OCI-M1 (cell line): ENCODE data around the gene CDC42EP1.
"Not testable (repeated sequence)": the region's sequence is repeated elsewhere in the genome, so short reads cannot be mapped to it uniquely, and the experiment has no call there.

Experiments
- DNase-seq: peaks from one replicate; lab custom pipeline; 2025; lab: John Stamatoyannopoulos, UW

Gene CDC42EP1

DNA sequence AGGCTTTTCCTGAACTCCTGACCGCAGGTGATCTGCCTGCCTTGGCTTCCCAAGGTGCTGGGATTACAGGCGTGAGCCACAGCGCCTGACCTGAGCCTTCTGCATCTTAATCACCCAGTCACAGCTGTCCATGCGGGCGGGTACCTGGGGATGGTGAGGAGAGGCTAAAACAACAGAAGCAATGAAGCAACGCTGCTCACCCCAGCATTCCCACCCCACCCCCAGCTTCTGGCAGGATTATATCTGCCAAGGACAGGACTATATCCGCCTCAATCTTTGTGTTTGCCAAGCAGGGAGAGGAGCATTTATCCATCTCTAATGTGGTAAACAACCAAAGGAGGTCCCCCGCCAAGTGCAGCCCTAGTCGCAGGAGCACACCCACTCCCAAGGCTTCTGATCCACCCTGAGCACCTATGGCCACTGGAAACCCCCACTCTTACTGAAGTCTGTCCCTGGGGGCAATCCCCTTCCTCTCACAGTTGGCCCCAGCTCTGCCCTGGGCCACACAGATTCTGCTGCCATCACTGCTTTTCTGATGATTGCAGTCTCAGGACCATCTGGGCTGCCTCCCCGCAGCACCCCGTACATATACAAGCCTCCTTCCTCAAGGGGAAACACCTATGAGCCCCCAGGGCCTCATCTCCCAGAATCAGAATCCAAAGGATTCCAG is 28.4 kb downstream of the CDC42EP1 start:
- no peak for DNase-seq

DNA sequence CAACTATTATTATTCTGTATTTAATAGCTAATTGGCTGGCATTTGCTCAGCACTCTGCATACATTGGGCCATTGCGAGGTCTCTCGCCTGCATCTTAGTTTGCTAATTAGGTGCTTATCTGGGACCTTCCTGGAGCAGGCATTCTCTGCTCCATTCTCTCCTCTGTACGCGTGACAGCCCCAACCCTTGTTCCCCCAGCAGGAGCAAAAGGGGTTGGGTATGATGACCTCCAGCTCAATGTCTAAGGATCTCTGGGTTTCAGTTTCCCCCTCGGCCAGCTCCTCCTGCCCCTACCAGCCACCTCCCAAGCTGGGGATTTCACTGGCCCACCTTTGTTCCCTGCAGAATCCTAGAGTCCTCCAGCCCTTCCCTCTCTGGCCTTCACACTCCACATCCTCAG is 29.4 kb downstream of the CDC42EP1 start:
- no peak for DNase-seq

DNA sequence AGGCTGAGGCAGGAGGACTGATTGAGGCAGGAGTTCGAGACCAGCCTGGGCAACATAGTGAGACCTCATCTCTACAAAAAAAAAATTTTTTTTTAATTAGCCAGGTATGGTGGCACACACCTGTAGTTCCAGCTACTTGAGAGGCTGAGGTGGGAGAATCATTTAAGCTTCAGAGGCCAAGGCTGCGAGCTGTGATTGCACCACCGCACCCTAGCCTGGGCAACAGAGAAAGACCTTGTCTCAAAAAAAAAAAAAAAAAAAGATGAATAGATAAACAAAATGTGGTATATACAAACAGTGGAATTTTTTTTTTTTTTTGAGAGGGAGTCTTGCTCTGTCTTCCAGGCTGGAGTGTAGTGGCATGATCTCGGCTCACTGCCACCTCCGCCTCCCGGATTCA is 30.8 kb downstream of the CDC42EP1 start:
- not testable (repeated sequence) for DNase-seq

DNA sequence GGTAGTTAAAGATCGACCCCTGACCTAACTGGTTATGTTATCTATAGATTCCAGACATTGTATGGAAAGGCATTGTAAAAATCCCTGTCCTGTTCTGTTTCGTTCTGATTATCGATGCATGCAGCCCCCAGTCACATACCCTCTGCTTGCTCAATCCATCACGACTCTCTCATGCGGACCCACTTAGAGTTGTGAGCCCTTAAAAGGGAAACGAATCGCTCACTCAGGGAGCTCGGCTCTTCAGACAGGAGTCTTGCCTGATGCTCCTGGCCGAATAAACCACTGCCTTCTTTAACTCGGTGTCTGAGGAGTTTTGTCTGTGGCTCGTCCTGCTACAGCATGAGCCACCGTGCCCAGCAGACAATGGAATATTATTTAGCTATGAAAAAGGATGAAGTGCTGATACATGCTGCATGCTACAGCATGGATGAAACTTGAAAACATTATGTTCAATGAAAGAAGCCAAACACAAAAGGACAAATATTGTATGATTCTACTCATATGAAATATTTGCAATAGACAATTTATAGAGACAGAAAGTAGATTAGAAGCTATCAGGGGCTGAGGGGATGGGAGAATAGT is 31.6 kb downstream of the CDC42EP1 start:
- DNase-seq, result no peak

DNA sequence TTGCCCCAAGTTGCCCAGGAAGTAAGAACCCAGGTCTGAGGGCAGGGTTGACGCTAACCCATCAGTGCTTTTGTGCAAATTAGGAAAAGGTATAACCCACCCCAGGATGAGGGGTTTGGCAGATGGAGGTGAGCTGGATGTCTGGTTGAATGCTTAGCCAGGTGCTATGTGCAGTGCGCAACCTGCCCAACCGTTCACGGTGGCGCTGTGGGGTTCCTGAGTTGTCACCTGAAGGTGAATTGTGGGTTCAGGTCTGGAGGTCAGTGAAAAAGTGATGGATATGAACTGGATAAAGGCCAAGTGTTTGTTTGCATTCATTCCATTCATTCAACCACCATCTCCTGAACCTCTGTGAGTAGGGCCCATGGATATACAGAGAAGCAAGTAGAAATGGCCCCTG is 34.0 kb downstream of the CDC42EP1 start:
- no peak for DNase-seq

DNA sequence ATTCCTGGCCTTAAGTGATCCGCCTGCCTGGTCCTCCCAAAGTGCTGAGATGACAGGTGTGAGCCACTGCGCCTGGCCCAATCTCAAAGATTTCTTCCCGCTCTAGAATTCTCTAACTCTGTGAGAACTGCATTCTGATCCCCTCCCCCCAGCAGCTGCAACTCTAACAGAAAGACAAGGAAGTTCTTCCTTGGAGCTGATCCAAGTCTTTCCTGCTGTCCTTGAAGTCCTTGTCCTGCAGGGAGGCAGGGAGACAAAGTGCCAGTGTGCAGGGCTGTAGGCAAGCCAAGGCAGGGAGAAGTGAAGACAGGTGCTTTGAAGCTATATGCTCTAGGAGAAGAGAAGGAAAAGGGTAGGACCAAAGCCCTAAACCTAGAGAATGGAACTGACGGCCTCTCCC is 38.9 kb downstream of the CDC42EP1 start:
- no peak for DNase-seq

DNA sequence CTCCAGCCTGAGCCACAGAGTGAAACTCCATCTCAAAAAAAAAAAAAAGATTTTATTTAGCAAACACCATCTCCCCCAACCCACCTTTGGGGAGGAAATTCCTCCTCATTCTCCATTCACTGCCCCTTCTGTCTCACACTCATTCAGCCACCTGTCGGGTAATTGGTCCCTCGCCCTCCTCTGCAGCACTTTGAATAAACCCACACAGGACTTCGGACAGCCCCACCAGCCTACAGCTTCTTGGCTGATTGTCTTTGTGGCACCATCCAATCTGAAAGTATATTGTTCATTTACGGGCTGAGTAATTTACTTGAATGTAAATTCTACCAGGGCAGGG is 40.9 kb downstream of the CDC42EP1 start:
- no peak for DNase-seq

DNA sequence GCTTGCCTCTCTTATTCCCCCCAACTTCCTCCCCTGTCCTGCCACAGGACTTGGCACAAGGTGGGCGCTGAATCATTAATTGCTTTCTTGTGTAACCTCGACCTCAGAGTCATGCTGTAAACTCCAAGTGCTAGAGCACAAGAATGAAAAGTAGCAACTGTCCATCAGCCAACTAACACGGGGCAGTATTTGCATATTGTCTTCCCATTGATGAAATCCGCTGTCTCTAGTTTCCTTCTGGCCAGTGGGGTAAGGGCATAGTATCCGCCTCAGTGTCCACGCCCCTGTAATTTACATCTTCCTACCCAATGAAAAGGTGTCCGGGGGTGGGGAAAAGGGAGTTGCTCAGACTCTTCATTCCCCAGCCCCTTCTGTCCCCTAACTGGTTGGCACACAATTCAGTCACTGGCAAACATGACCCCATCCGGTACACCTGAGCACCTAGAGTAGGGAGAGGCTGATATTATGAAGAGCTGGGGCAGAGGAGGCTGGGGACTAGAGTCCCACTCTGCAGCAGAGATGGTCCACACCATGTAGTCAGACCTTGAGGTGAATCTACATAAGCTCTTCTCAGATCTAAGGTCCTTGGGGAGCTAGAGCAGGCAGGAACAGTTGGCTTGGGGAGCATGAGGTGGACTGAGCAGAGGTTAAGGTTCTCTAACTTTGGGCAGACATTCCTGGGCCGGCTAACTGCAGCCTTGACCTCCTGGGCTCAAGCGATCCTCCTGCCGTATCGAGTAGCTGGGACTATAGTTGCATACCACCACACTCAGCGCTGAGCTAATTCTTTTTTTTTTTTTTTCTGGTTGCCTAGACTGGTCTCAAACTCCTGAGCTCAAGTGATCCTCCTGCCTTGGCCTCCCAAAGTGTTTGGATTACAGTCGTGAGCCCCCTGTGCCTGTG is 41.5 kb downstream of the CDC42EP1 start:
- DNase-seq, result peak; percentile 89

DNA sequence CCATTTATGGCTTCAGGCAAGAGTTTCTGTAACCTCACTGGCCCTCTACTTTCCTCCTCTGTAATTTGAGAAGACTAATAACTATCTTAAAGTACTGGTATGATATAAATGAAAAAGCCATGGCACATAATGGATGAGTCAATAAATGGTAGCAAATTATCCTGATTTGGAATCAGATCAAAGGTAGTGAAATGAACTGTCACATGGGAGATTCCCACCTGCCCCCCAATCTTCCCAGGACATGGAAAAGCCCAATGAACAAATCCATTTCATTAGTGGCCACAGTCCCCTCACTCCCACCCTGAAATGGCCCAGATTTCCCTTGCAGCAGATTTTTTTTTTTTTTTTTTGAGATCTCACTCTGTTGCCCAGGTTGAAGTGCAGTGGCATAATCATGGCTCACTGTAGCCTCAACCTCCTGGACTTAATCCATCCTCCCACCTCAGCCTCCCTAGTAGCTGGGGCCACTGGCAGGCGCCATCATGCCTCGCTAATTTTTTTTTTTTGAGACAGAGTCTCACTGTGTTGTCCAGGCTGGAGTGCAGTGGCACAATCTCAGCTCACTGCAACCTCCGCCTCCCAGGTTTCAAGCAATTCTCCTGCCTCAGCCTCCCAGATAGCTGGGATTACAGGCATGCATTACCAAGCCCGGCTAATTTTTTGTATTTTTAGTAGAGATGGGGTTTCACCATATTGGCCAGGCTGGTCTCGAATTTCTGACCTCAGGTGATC is 42.4 kb downstream of the CDC42EP1 start:
- not testable (repeated sequence) for DNase-seq

DNA sequence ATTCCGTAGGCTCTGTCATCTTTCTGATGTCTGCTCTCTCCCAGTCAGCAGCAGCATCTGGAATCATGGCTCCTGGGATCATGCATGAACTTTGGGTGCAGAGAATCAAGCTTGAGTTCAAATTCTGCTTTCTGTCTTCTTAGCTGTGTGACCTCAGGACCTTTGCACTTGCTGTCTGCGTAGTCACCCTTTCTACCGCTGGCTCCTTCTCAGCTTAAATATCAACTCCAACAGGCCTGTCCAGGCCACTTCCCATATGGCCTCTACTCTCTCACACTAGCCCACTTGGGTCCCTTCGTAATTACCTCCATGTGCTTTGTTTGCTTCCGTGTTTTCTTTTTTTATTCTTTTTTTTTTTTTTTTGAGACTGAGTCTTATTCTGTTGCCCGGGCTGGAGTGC is 43.8 kb downstream of the CDC42EP1 start:
- no peak for DNase-seq

DNA sequence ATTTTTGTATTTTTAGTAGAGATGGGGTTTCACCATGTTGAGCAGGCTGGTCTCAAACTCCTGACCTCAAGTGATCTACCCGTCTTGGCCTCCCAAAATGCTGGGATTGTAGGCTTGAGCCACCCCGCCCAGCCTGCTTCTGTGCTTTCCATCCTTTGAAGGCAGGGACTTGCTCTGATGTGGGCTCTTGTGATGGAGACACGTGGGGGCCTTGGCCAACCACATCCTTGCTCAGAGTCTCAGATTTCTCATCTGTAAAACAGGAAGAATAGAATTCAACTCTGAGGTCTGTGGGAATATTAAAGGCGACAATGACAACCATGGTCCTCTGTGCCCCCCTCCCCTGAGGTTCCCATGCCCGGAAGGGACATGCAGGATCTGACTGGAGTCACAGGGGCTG is 44.6 kb downstream of the CDC42EP1 start:
- DNase-seq, result peak; percentile 28

DNA sequence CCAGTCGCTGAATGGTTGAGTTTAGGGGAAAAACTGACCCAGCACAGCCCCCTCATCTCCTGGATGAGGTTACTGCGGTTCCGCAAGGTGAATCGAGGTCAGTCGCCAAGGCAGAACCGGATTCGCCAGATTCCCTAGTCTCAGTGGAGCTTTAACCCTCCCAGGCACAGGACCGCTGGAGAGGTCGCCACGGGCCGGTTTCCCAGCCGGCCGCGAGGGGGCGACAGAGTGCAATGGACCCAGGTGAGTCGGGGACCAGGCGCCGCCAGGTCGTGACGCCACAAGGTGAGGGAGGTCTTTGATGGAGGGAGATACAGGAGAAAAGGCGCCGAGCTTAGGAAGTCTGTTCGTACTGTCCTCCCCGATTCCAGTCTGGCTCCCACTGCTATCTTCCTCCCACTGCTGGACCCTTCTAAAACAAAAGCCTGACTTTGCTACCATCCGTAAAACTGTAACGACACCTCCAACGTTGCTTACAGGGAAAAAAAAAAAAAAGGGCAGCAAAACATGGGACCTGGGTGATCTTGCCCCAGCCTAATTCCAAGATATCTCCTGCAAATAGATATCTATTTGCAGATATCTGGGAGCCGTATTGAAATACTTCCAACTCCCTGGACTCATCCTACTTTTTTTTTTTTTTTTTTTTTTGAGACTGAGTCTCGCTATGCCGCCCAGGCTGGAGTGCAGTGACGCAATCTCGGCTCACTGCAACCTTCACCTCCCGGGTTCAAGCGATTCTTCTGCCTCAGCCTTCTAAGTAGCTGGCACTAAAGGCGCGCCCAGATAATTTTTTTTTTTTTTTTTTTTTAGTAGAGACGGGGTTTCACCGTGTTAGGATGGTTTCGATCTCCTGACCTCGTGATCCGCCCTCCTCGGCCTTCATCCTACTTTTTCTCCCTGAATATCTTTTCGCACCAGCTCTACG is 47.0 kb downstream of the CDC42EP1 start:
- DNase-seq, result peak; percentile 89

DNA sequence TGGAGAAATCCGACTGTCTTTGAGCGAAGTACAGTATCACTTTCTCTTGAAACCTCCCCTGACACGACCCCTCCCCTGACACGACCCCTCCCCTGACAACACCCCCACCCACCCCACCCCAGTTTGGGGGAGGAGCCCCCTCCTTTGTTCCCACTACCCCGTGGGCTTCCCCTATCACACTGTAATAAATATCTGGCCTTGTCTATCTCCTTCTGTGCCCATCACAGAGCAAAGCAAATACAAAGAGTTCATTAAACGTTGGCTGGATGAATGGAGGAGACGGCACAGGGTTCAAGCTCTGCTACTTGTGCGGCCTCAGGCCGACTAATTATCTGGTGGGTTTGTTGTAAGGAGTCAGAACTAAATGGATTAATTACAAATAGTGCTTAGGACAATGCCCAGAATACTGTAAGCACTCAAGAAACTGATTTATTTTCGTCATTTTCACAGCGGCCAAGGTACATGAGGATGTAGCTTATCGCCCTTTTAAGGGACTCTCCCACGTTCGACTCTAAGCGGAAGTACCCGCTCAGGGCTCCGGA is 47.7 kb downstream of the CDC42EP1 start:
- DNase-seq, result no peak

DNA sequence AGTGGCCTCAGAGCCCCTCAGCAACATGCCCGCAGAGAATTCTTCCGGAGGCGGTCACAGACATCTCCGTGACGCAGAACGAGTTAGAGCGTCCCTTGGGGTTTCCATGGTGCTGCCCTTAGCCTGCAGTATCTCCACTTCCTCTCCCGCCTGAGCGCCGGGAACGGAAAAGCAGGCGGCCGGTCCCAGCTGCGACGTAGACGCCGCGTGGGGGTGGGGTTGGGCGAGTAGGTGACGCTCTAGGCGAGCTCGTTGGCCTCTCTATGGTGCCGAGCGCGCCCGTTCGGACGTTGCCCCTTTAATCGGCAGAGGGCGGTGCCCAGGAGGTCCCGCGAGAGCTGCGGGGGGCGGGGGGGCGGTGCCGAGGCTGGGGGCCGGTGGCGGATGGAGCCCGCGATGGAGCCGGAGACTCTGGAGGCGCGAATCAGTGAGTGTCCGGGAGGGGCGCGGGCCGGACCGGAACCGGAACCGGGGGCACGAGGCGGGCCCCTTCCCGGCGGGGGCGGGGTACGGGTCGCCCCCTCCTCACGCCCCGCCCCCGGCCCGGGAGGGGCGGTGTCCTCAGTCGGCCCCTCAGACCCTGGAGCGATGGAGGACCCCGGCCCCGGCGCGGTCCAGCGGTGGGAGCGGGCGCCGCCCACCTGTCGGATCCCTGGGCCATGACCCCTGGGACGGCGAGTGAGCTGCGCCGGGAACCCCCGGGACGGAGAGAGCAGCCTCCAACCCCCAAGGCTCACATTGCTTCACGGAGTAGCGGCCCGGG is 48.4 kb downstream of the CDC42EP1 start, which contains the start of gene GGA1:
GGA1 (plus strand) TSS at position 358 of the 763 bp plus-strand sequence; CDS start at position 385, 27 bp downstream.
- peak; percentile 98 for DNase-seq

DNA sequence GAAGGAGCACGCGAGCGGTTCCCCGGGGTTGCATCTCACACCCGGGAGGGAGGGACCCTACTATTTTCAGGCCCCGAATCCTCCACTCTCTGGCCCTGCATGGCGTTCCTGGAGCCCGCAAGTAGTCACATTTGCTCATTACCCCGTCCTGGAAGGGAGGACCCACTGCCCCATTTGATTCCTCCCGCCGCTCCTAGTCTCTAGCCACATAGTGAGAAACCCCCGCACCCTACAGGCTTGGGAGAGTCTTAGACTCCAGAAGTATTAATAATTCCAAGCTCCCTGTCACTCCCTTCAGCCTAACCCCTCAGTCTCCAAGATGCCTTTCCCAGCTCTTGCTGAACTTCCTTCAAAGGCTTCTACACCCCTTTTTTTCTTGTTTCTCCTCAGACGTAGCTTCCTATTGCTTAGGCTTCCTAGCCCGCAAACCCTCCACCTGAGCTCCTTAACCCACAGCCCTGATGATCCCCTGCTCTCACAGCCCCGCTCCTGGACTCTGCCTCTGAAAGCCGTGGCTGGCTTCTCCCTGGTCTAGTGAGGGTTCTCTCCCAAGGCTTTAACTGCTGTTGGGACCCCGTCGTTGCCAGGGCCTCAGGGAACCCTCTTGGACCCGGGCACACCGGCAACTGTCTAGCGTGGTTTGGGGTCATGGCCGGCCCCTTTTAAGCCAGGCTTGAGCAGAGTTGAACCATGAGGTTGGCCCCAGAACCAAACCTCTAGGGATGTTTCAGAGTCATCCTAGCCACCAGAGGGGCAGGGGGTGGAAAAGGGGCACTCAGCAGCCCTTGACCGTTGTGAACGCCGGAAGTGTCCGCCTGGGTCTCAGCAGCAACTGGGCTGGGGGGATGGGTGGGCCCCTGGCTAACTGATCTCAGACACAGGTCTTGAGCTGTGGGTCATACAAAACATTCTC is 49.2 kb downstream of the CDC42EP1 start:
- DNase-seq, result peak; percentile 75

DNA sequence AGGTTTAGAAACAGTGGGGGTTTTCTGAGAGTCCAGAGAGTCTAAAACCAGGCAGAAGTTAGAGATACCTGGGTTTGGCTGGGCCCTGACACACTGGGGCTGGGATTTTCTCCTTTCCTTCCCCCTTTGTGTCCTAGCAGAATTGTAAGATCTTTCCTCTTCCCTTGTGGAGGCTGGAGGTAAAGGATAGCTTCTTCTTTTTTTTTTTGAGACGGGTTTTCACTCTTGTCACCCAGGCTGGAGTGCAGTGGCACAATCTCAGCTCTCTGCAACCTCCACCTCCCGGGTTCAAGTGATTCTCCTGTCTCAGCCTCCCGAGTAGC is 49.8 kb downstream of the CDC42EP1 start:
- DNase-seq, result not testable (repeated sequence)

DNA sequence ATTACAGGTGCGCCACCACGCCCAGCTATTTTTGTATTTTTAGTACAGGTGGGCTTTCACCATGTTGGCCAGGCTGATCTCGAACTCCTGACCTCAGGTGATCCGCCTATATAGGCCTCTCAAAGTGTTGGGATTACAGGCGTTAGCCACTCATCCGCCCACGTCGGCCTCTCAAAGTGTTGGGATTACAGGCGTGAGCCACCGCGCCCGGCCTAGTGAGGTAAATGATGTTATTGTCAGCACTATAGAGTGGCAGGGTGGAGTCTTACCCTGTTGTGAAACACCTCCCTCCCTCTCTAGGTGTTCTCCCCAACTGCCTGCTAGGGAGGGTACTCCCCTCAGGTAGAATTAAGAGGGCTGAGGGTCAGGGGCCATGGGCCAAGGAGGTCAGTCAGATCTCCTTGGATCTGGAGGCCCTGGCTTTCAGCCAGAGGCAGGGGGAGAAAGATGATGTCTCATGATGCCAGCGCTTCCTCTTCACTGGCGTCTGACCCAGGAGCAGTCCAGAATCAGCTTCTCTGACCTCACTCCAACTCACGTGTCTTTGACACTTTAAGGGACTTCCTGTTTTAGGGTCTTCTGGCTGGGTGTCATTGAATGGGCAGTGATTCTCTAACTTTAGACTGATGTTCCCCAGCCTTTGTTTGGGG is 50.3 kb downstream of the CDC42EP1 start:
- DNase-seq, result peak; percentile 65

DNA sequence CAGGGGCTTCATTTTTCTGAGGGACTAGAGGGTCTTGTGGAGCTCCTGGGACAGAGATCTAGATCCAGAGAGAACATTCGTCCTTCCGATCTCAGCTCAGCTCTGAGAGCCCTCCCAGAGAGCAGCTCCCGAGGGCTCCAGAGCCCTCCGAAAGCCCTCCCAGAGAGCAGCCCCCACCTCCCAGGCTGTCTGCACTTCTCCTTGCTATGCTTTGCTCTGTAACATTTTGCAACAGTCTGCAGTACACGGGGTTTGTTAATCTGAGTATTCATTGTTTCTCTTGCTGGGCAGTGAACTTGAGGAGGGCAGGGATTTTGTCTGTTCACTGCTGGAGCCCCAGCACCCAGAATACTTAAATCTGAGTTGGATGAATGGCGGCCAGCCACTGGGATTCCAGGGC is 50.9 kb downstream of the CDC42EP1 start:
- no peak for DNase-seq
